Measurements from ENCODE around the gene AMPH. TPM values are rescaled to one million over a fixed set of nuclear protein-coding genes. Genes with fewer than 3 reads are reported as not detected.
A peak's percentile ranks its signal among the peaks of the same experiment; 100 is the strongest.

Gene AMPH
- total and polyA plus RNA-seq, 4 donors = 0.18 to 6.6 (median 3.6) TPM

DNA sequence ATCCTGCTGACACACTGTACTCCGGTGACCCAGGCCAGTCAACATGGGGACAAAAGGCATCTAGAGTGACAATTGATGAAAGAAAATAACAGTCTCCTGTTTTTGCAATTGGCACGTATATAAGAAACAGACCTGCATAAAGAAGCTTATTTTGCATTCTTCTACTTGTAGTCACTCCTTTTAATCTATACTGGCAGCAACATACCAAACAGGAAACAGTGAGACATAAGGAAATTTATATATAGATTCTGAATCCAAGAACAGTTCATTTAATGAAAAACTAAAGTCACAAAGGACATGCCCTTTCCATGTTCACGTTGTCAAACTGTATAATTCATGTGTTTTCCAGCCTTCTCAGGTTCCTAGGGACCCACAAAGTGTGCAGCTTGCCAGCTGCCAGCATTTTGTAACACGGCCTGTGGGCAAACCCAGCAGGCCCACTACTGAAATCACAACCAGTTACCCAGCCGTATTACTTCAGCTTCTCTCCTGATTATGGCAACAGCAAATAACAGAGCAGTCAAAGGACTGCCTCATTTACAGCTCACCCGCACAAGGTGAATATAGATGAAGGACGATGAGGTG lies 72.3 kb downstream of the AMPH start:
- peak in 2 of 3 donors; percentile 6 to 12 for DNase-seq
- Histone ChIP-seq H3K27me3 (ENCODE audit: control insufficient read depth in 3 of 3, insufficient read depth in 3 of 3, low read length in 2 of 3) (no peaks in the 10 kb centered on the region), H3K36me3 (ENCODE audit: control insufficient read depth in 4 of 4, insufficient read depth in 4 of 4, low read length in 4 of 4) (no peaks in the 10 kb centered on the region), H3K27ac (ENCODE audit: low read depth in 1 of 2, low read length in 1 of 2) (no peak overlapping the region), H3K9me3 (ENCODE audit: control insufficient read depth in 4 of 4, insufficient read depth in 3 of 4, low read length in 3 of 4) (peaks cover 0 to 4% (median 0%) of the 10 kb centered on the region in 4 donors), H3K4me1 (ENCODE audit: control insufficient read depth in 5 of 5, insufficient read depth in 5 of 5, low read length in 5 of 5) (peaks cover 0 to 8% (median 2%) of the 10 kb centered on the region in 5 donors), H3K9ac (ENCODE audit: insufficient read depth in 1 of 2, low read length in 2 of 2) (no peak overlapping the region), H3K4me3 (no peak overlapping the region)
- TF ChIP-seq, protein P1, sequence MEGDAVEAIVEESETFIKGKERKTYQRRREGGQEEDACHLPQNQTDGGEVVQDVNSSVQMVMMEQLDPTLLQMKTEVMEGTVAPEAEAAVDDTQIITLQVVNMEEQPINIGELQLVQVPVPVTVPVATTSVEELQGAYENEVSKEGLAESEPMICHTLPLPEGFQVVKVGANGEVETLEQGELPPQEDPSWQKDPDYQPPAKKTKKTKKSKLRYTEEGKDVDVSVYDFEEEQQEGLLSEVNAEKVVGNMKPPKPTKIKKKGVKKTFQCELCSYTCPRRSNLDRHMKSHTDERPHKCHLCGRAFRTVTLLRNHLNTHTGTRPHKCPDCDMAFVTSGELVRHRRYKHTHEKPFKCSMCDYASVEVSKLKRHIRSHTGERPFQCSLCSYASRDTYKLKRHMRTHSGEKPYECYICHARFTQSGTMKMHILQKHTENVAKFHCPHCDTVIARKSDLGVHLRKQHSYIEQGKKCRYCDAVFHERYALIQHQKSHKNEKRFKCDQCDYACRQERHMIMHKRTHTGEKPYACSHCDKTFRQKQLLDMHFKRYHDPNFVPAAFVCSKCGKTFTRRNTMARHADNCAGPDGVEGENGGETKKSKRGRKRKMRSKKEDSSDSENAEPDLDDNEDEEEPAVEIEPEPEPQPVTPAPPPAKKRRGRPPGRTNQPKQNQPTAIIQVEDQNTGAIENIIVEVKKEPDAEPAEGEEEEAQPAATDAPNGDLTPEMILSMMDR (IDR thresholded peaks at IDR 0.05; ENCODE audit: control extremely low read depth, extremely low read depth) = no peak
- no peak for ATAC-seq (ENCODE audit: insufficient read depth, low FRiP score)
- 78 to 90% methylated on average over 7 of the region's 7 CpGs for WGBS, 2 donors

DNA sequence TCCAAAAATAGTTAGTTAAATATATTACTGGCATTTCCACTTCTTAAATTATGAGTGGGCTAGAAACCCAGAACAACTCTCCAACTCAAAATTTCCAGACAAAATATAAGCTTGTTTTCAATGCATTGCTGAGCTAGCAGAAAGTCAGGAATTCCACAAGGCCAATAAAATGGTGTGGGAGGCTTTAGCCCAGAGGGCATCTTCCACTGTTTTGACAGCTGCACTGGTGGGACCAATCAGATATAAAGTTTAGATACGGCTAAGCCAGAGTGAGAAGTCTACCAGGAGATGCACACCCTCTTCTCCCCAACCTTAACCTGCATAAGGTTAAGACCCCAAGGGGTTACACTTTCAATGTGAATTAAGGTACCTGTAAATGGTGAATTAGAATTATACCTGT lies 76.6 kb downstream of the AMPH start:
- Histone ChIP-seq H3K27me3 (ENCODE audit: control insufficient read depth in 3 of 3, insufficient read depth in 3 of 3, low read length in 2 of 3) (no peaks in the 10 kb centered on the region), H3K36me3 (ENCODE audit: control insufficient read depth in 4 of 4, insufficient read depth in 4 of 4, low read length in 4 of 4) (no peaks in the 10 kb centered on the region), H3K9ac (ENCODE audit: insufficient read depth in 1 of 2, low read length in 2 of 2) (no peak overlapping the region), H3K4me3 (no peak overlapping the region), H3K27ac (ENCODE audit: low read depth in 1 of 2, low read length in 1 of 2) (no peak overlapping the region), H3K9me3 (ENCODE audit: control insufficient read depth in 4 of 4, insufficient read depth in 3 of 4, low read length in 3 of 4) (no peaks in the 10 kb centered on the region), H3K4me1 (ENCODE audit: control insufficient read depth in 5 of 5, insufficient read depth in 5 of 5, low read length in 5 of 5) (peaks cover 0 to 8% (median 2%) of the 10 kb centered on the region in 5 donors)
- TF ChIP-seq, protein P1 (IDR thresholded peaks at IDR 0.05; ENCODE audit: control extremely low read depth, extremely low read depth) = no peak
- 87 to 96% methylated on average over 1 of the region's 1 CpG for WGBS, 2 donors
- DNase-seq = no peak
- no peak for ATAC-seq (ENCODE audit: insufficient read depth, low FRiP score)

DNA sequence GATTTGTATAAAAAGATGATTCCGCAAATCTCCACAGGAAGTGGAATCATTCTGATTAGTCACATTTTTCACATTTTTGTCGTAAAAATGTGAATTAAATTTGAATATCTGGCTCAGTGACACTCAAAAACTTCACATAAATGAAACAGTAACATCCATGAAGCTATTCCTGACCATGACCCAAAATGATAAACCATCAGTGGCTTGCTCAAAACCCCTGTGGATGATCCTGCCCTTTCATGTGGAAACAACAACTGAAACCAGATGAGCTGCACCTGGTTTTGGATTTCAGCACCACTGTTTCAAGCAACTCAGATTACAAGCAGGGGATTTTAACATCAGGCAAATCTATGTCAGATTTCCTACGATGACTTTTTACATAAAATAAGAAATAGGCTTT lies 80.3 kb downstream of the AMPH start:
- Histone ChIP-seq H3K4me1 (ENCODE audit: control insufficient read depth in 5 of 5, insufficient read depth in 5 of 5, low read length in 5 of 5) (no peaks in the 10 kb centered on the region), H3K9me3 (ENCODE audit: control insufficient read depth in 4 of 4, insufficient read depth in 3 of 4, low read length in 3 of 4) (no peaks in the 10 kb centered on the region), H3K27me3 (ENCODE audit: control insufficient read depth in 3 of 3, insufficient read depth in 3 of 3, low read length in 2 of 3) (no peaks in the 10 kb centered on the region), H3K36me3 (ENCODE audit: control insufficient read depth in 4 of 4, insufficient read depth in 4 of 4, low read length in 4 of 4) (no peaks in the 10 kb centered on the region), H3K27ac (ENCODE audit: low read depth in 1 of 2, low read length in 1 of 2) (no peak overlapping the region), H3K4me3 (no peak overlapping the region), H3K9ac (ENCODE audit: insufficient read depth in 1 of 2, low read length in 2 of 2) (no peak overlapping the region)
- no peak for ATAC-seq (ENCODE audit: insufficient read depth, low FRiP score)
- DNase-seq = no peak
- WGBS, 2 donors = 49 to 58% methylated on average over 3 of the region's 3 CpGs
- TF ChIP-seq, protein P1 (IDR thresholded peaks at IDR 0.05; ENCODE audit: control extremely low read depth, extremely low read depth) = no peak

DNA sequence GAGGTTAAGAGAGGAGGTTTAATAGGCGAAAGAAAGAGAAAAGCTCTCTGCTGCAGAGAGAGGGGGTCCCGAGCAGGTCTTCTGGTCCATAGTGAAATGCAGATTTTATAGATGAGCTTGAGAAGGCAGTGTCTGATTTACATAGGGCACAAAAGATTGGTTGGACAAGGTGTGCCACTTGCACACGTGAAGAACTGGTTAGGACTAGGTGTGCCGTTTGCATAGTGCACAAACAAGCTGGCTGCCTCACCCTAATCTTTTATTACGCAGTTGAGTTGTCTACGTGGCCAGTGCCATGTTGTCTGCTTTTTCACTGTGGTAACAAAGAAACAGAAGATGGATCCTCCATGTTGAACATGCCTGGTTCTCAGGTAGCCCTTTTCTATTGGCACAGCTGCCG lies 82.6 kb downstream of the AMPH start:
- TF ChIP-seq, protein P1 (IDR thresholded peaks at IDR 0.05; ENCODE audit: control extremely low read depth, extremely low read depth) = no peak
- no peak for DNase-seq
- no peak overlapping the region for H3K4me3 ChIP-seq
- H3K27me3 ChIP-seq (ENCODE audit: control insufficient read depth in 3 of 3, insufficient read depth in 3 of 3, low read length in 2 of 3) = no peaks in the 10 kb centered on the region
- no peaks in the 10 kb centered on the region for H3K4me1 ChIP-seq (ENCODE audit: control insufficient read depth in 5 of 5, insufficient read depth in 5 of 5, low read length in 5 of 5)
- no peak for ATAC-seq (ENCODE audit: insufficient read depth, low FRiP score)
- H3K36me3 ChIP-seq (ENCODE audit: control insufficient read depth in 4 of 4, insufficient read depth in 4 of 4, low read length in 4 of 4) = no peaks in the 10 kb centered on the region
- H3K27ac ChIP-seq (ENCODE audit: low read depth in 1 of 2, low read length in 1 of 2) = no peak overlapping the region
- 84 to 91% methylated on average over 7 of the region's 7 CpGs for WGBS, 2 donors
- H3K9me3 ChIP-seq (ENCODE audit: control insufficient read depth in 4 of 4, insufficient read depth in 3 of 4, low read length in 3 of 4) = no peaks in the 10 kb centered on the region
- no peak overlapping the region for H3K9ac ChIP-seq (ENCODE audit: insufficient read depth in 1 of 2, low read length in 2 of 2)

All from lung (tissue), 12 donors.